ENCODE data around the gene TRIM44.
"Not testable (repeated sequence)": the region's sequence is repeated elsewhere in the genome, so short reads cannot be mapped to it uniquely, and the experiment has no call there.

The TRIM44 gene

GRCh38 chr11:35855671-35856070 is 193.1 kb downstream of the TRIM44 start:
- DNase-seq (ENCODE audit: low spot score) = no peak

GRCh38 chr11:35856259-35856658 is 193.7 kb downstream of the TRIM44 start:
- no peak for DNase-seq (ENCODE audit: low spot score)

GRCh38 chr11:35856756-35857155 is 194.2 kb downstream of the TRIM44 start:
- no peak for DNase-seq (ENCODE audit: low spot score)

GRCh38 chr11:35857922-35858321 is 195.3 kb downstream of the TRIM44 start:
- no peak for DNase-seq (ENCODE audit: low spot score)

GRCh38 chr11:35859301-35859700 is 196.7 kb downstream of the TRIM44 start:
- DNase-seq (ENCODE audit: low spot score) = no peak

- not testable (repeated sequence) for DNase-seq (ENCODE audit: low spot score)
These were observed 197.6 kb downstream of the TRIM44 start for GRCh38 chr11:35860194-35860593.

GRCh38 chr11:35861191-35861590 is 198.6 kb downstream of the TRIM44 start:
- DNase-seq (ENCODE audit: low spot score) = no peak

GRCh38 chr11:35862666-35863065 is 200.1 kb downstream of the TRIM44 start:
- DNase-seq (ENCODE audit: low spot score) = no peak

- DNase-seq (ENCODE audit: low spot score) = no peak
These were observed 201.6 kb downstream of the TRIM44 start for GRCh38 chr11:35864131-35864530.

GRCh38 chr11:35866601-35867000 is 204.0 kb downstream of the TRIM44 start:
- no peak for DNase-seq (ENCODE audit: low spot score)
